ENCODE data around the gene DCAF8L2. TPM values are rescaled to one million over a fixed set of nuclear protein-coding genes. Genes with fewer than 3 reads are reported as not detected.

DCAF8L2 gene
- total RNA-seq, 1 experiment from 2014 or later: not detected

DNA sequence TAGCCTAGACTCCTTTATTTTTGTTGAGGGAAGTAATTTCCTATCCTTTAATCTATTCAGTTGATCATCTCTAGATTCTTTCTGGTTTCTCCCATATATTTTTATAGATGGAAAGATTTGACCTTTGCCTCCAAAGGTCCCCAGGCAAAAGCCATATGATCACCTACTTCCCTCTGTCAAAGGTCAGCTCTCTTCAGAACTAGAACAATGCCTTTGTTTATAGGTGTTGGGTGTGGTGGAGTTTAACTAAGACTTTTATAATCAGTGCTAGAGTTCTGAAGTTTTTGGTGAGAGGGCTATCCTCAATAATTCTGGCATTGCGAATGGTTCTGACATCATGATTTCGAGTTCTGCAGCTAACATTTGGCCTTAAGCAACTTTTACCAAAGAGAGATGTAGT lies 19.0 kb upstream of the DCAF8L2 start:
- no peak overlapping the region for H3K4me2 ChIP-seq (ENCODE audit: low read length)
- no TSS peak for BruUV-seq (replicated peaks)
- no peaks in the 10 kb centered on the region for H3K27me3 ChIP-seq (ENCODE audit: low read length)
- peaks cover 12% of the 10 kb centered on the region; the same call in 1 of the 2 replicates for H3K4me1 ChIP-seq (ENCODE audit: insufficient read depth, low read length)
- POLR2A ChIA-PET (ENCODE audit: unreplicated experiment): no interaction called here
- H2AFZ ChIP-seq (ENCODE audit: low read length): no peak overlapping the region
- H3K9me2 ChIP-seq (replicated peaks; ENCODE audit: low read length): no peaks in the 10 kb centered on the region
- no peak overlapping the region for H3K4me3 ChIP-seq (ENCODE audit: low read length)
- H3F3A ChIP-seq (ENCODE audit: low read length, unreplicated experiment): no peaks in the 10 kb centered on the region
- H3K9ac ChIP-seq (ENCODE audit: low read length): no peak overlapping the region
- intact Hi-C loops (cut with micrococcal nuclease): no loop called here
- TF ChIP-seq EZH2phosphoT487 (IDR thresholded peaks at IDR 0.05; ENCODE audit: borderline replicate concordance, low read length) (no peak), CTCF (conservative IDR thresholded peaks at IDR 0.05; ENCODE audit: low read depth, low read length) (no peak), EZH2 (IDR thresholded peaks at IDR 0.05; ENCODE audit: low read length, unreplicated experiment) (no peak)
- DNase-seq (no peak), ATAC-seq (no peak)
- no peak overlapping the region for H3K27ac ChIP-seq (ENCODE audit: low read length)
- H3K79me2 ChIP-seq (ENCODE audit: low read length): no peaks in the 10 kb centered on the region
- CTCF ChIA-PET: no interaction called here
- H3K36me3 ChIP-seq (ENCODE audit: low read depth, low read length): no peaks in the 10 kb centered on the region
- no peaks in the 10 kb centered on the region for H4K20me1 ChIP-seq (ENCODE audit: low read length)
- H3K9me3 ChIP-seq (ENCODE audit: low read length): no peaks in the 10 kb centered on the region

GRCh38 chrX:27575565-27575964 lies 14.6 kb upstream of the DCAF8L2 start:
- CTCF ChIA-PET: no interaction called here
- intact Hi-C loops (cut with micrococcal nuclease): no loop called here
- peak; percentile 73 for DNase-seq

More at GRCh38 chrX:27575565-27575964, 14.6 kb upstream of the DCAF8L2 start:
- Histone ChIP-seq H3K9me3 (ENCODE audit: low read length) (no peaks in the 10 kb centered on the region), H3K4me1 (ENCODE audit: insufficient read depth, low read length) (peaks cover 15% of the 10 kb centered on the region; the same call in 1 of the 2 replicates), H3K27ac (ENCODE audit: low read length) (peak overlapping the region; percentile 43; the same call in 1 of the 2 replicates), H3K27me3 (ENCODE audit: low read length) (no peaks in the 10 kb centered on the region), H3K79me2 (ENCODE audit: low read length) (no peaks in the 10 kb centered on the region), H3K9me2 (replicated peaks; ENCODE audit: low read length) (no peaks in the 10 kb centered on the region), H3F3A (ENCODE audit: low read length, unreplicated experiment) (no peaks in the 10 kb centered on the region), H3K4me3 (ENCODE audit: low read length) (no peak overlapping the region), H3K36me3 (ENCODE audit: low read depth, low read length) (no peaks in the 10 kb centered on the region), H4K20me1 (ENCODE audit: low read length) (no peaks in the 10 kb centered on the region), H3K4me2 (ENCODE audit: low read length) (peak overlapping the region; percentile 26; the same call in 1 of the 2 replicates), H3K9ac (ENCODE audit: low read length) (no peak overlapping the region), H2AFZ (ENCODE audit: low read length) (no peak overlapping the region)
- peak; percentile 15; the same call in 1 of the 2 replicates for ATAC-seq
- no TSS peak for BruUV-seq (replicated peaks)
- POLR2A ChIA-PET (ENCODE audit: unreplicated experiment): no interaction called here
- TF ChIP-seq EZH2phosphoT487 (IDR thresholded peaks at IDR 0.05; ENCODE audit: borderline replicate concordance, low read length) (no peak), CTCF (conservative IDR thresholded peaks at IDR 0.05; ENCODE audit: low read depth, low read length) (no peak), EZH2 (IDR thresholded peaks at IDR 0.05; ENCODE audit: low read length, unreplicated experiment) (no peak)
